RKO (cell line): ENCODE measurements around the gene MYMK.

Source experiments
- DNase-seq: peaks from one replicate; pipeline ENCODE4 v3.0.0-alpha.2; 2016; ENCODE audit warnings: low spot score

Gene MYMK

DNA sequence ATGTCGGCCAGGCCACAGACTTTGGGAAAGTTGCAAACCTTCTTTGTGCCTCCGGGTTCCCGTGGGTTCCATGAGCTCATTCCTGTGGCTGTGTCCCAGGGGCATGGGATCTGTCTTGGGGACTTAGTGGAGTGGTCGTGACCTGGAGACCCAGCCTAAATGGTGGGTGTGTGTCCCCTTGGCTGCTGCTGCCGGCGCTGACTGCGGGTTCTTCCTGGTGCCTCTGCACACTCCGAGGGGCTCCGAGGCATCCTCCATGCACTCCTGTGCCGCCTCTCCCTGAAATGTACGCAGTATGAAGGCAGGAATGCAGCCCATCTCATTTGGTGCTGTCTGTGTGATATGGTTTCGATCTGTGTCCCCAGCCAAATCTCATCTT is 24.9 kb downstream of the MYMK start:
- DNase-seq, result no peak

DNA sequence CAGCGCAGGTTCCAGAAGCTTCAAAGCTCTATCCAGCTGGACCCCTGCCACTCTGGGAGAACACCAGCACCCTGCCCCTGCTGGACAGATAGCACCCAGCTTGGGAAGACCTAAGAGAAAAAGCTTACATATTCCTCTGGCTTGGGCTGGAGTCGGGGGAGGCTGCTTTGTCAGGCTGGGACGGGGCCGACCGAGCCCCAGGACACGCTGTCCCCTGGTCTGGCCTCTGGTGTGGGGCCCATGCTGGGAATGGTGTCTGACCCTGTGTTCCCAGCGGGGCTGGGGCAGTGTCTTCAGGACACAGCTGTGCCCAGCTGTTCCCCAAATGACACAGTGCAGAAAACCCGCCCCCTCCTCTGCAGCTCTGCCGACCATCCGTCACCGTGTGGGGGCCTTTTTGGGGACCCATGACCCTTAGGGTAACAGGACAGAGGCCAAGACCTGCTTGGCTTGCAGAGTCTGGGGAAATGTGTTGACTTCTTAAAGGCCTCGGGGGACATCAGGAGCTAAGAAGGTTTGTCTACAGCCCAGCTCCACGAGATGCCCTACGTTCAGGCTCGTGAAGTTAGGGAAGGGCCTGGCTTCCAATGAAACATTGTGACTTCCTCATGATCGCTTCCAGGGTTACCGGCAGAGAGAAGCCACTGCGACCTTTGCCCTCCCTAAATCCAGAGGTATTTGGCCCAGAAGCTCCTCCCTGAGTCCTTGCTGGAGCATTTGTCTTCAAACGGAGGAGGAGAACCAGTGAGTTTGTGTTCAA is 25.4 kb downstream of the MYMK start:
- DNase-seq, result no peak

DNA sequence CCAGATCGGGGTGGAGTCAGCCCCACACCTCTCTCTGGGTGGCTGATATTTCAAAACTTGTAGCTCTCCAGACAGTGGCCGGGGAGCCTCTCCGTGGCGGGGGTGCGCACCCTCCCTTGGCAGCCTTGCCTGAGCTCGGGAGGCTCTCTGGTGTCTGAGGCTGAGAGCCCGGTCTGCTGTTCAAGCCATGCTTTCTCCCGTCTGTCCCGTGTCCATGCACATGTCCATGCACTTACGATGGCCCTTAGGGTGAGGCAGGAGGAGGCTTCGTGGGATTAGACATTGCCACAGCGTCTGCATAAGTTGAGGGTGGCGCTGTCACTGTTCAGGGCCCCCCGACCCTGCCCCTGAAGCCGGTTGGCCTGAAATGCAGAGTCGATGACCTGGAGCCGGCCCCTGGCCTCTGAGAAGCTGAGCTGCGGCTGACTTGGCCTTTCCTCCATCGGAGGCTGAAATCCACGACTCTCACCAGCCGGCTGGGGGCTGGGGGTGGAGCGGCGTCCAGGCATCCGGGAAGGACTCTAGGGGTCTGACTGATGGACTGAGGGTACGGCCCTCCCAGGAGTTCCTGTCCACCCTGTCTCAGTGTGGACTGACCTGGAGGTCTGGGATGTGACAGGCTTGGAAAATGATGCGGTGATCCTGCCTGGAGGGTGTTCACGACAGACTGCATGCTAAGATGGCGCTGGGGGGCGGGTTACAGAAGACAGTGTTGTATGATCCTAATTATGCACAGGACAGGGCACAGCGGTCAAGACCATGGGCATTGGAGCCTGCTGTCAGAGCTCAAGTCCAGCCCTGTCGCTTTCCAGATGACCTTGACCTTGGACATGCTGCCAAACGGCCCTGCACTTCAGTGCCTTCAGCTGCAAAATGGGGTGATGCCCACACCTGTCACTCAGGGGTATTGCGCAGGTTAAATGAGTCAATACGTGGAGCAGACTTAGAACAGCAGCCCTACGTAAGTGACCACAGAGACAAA is 27.6 kb downstream of the MYMK start:
- no peak for DNase-seq

DNA sequence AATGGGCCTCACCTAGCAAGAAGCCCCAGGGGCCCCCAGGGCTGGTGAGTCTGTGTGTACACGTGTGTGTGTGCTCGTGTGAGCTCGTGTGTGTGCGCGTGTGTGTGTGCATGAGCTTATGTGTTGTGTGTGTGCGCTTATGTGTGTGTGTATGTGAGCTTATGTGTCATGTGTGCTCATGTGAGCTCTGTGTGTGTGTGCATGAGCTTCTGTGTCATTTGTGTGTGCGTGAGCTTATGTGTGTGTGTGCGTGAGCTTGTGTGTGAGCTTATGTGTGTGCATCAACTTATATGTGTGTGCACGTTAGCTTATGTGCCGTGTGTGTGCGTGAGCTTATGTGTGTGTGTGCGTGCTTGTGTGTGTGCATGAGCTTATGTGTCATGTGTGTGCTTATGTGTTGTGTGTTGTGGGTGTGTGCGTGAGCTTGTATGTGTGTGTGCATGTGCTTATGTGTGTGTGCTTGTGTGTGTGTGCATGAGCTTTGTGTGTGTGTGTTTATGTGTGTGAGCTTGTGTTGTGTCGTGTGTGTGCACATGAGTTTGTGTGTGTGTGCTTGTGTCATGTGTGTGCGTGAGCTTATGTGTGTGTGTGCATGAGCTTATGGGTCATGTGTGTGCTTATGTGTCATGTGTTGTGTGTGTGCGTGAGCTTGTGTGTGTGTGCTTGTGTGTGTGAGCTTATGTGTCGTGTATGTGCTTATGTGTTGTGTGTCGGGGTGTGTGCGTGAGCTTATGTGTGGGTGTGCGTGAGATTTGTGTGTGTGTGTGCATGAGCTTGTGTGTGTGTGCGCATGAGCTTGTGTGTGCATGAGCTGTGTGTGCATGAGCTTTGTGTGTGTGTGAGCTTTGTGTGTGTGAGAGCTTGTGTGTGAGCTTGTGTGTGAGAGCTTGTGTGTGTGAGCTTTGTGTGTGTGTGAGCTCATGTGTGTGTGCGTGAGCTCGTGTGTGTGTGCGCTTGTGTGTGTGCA is 29.1 kb downstream of the MYMK start:
- DNase-seq, result no peak

DNA sequence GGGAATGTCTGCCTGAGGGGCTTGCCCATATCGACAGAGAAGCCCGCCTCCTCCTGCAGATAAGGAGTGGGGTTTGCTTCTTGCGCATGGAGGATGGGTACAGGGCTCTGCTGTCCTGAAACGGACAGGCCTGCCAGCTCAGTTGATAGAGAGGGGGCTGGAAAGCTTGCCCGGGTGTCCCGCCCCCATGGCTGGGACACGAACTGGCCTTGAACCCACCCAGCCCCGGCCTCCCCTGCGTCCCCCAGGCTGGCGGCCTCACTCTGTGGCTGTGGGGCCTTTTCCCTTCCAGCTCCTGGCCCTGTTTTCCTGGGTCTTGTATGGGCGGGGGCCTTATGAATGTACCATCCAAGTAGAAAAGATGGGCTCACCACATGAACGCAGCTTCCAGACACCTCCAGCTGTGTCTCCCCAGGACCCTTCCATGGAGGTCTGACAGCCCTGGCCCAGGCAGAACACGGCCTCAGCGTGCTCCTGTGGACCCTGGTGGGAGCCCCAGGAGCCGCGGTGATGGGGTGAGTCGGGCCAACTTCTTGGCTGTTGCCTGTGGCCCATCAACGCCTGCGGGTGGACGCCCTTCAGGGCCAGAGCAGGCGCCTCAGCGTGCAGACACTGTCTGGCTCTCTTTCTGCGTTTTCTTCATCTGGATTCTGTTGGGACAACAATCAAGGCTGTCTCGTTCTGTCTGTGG is 30.0 kb downstream of the MYMK start:
- no peak for DNase-seq

DNA sequence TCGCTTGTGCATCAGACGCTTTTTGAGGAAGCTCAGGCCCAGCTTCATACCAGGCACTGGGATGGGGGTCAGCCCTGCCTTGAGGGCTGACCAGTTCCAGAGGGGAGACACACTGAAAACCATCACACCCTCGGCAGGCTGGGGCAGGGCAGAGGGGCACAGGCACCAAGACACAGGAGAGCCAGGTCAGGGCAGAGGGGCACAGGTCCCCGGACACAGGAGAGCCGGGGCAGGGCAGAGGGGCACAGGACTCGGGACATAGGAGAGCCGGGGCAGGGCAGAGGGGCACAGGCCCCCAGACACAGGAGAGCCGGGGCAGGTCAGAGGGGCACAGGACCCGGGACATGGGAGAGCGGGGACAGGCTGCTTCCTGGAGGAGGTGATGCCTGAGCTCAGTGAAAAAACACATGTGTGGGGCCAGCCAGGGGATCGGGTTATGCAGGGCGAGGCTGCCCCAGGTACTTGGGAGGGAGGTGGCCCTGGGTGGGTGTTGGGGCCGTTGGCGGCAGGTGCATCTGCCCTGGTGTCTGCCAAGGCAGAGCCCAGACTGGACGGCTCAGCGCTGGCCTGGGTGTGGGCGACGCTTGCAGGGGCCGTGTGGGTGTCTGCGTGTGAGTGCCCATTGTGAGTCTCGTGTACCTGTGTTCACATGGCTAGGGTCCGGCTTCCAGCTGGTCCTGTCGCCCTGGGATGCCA is 30.8 kb downstream of the MYMK start:
- no peak for DNase-seq

DNA sequence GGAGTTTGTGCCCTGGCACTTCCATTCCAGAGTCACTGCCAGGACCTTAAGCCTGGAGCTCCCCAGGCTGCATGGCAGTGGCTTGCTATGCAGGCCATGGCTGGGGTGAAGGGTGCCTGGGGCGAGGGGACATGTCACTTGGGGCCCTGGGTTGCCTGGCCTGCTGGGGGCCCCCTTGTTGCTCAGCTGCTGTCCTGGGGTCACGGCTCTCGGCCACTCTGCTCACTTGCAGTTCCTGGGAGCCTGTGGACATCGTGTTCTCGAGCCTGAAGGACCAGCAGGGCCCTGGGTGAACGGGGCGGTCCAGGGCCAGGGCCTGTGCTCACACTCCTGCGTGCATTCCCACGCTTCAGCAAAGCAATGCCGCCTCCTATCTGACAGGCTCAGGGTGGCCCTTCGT is 31.3 kb downstream of the MYMK start:
- DNase-seq, result no peak

DNA sequence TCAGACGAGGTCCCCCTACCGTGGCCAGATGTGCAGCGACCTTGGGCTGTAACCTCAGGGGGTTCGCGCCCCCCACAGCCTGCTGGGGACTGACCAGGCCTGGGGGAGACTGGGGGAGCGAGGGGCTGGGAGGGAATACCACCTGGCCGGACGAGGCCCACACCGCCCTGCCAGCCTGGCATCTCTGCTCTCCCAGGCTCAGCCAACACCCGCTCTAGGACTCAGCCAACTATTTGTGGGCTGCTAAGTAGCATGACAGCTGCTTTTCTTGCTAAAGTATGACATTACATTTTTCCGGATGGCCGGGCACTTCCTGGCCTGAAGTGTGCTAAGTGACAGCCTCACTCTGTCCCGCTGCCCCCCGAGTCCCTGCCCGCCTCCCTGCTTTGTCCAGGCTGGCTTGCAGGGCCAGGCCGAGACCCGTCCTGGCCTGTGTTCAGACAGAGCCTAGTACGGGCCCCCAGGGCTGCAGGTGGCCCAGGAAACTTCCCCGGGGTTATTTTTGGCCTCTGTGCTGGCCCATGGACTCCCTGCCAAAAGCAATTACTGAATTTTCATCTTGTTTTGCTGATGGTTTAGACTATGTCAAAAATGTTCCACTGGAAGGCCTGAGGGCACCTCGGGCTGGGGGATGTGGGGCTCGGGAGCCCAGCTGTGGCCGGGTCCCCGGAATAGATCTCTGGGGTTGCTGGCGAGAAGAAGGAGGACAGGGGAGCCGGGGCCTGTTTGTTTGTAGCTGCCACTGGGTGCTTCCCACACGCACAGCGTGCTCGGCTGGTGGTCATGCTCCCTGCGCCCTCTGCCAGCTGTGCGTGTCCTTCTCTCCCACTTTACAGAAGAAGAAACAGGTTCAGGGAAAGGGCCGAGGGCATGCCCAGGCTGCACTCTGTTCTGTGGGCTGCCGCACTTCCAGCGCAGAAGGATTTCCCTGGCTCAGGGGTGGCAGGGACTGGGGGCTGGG is 32.4 kb downstream of the MYMK start:
- no peak for DNase-seq

DNA sequence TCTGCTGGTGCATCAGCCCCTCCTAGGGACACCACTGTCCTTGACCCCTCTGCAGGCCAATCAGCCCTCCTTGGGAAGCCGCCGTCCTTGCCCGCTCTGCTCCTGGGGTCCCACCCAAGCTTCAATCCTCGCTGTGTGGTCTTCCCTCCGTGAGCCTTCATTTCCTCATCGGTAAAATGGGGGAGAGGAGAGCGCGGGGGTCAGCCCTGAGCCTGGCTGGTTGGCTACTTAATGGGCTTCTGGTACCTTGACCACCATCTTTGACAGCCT is 33.2 kb downstream of the MYMK start:
- no peak for DNase-seq

DNA sequence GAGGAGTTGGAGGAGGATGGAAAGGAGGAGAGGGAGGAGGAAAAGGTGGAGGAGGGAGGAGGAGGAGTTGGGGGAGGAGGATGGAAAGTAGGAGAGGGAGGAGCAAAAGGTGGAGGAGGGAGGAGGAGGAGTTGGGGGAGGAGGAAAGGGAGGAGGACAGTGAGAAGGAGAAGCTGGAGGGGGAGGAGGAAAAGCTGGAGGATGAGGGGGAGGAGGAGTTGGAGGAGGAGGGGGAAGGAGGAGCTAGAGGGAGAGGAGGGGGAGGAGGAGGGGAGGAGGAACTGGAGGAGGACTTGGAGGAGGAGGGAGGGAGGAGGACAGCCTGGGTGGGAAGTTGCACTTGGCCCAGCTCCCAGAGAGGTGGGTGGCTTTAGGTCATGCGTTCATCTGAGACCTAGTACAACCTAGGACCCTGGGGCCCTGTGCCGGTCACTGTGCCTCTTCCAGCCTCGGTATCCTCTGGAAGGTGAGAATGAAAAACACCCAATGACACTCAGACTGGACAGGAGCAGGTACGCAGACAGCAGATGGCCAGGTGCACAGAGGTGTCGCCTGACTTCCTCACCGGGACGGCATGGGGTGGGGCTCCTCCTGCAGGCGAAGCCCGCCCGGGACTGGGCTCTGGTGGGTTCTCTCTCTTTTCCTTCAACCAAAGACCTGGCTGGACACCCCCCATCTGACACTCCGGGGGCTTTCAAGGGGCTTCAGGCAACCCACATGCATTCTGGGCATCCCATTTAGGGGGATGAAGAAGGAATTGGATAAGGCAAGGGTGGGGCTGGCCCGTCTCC is 33.7 kb downstream of the MYMK start:
- DNase-seq, result no peak

DNA sequence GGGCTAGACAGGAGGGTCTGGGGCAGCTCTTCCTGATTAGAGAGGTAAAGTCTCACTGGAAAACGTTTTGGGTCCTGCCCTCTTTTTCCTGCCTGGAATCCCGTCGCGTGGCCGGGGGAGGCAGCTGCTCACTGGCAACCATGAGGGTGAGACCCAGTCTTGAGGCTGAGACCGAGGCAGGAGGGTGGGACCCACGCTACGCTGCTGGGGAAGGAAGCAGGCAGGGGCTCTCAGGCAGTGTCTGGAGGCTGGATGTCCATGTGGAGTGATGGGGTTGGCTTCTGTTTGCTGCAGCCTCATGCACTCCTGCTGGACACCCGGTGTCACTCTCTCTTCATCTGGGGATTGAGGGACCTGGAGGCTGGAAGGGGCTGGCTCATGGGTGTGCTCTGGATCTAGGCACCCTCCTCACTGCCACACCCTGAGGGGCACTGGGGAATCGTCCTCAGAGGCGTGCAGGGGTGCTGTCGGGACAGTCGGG is 34.5 kb downstream of the MYMK start:
- no peak for DNase-seq

DNA sequence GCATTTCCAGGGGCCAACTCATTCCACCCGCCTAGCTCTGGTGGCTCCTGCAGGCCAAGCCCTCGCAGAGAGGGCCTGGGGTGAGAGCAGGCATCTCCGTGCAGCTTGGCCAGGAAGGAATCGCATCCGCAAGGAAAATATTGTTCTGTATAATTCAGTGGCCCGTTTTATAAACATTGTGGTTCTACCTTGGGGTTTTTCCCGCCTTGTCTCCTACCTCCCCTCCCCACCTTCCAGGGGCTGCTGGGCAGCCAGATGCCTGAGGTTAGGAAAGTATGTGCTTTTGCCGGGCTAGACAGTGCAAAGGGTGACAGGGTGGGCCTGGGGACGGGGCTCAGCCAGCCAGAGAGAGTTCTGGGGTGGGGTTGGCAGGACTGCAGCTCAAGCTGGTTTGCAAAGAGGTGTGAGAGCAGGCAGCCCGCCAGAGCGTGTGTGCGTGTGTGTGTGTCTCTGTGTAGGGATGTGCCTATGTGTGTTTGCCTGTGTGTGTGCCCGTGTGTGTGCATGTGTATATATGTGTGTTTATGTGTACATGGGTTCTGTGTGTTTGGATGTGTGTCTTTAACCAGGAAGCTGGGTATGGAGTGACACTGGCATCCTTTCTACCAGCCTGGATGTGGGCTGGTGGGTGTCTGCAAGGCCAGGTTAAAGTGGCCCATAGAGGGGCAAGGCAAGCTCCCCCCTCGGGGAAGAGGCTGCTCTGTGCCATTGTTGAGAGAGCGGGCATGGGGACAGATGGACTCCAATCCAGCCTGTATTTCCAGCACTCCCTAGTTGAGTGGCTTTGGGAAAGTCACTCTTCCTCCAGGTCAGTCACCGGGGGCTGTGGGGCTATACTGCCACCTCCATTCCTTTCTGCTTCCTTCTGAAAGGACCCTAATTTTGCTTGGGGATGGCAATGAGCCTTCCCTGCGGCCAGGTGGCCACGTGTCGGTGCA is 35.2 kb downstream of the MYMK start:
- no peak for DNase-seq

DNA sequence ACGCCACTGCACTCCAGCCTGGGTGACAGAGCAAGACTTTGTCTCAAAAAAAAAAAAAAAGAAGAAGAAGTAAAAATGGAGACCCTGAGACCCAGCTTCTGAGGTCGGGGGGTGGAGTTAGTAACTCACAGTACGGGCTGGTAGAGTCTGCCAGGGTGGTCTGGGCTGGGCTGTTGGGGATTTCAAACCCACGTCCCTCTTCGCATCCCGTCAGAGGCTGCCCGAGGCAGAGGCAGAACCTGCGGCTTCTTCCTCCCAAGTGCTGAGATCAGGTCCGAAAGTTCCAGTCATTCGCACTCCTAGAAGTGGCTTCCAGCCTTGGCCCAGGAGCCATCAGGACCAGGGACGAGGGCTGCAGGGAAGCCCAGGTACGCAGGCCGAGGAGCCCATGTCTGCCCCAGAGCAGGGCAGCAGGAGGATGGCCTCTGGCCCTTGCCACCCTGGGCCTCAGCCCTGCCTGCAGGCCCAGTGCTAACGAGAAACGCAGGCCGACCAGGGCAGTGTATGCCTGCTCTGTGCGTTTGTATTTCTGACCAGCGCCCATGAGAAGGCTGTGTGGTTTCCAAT is 36.0 kb downstream of the MYMK start:
- DNase-seq, result no peak

DNA sequence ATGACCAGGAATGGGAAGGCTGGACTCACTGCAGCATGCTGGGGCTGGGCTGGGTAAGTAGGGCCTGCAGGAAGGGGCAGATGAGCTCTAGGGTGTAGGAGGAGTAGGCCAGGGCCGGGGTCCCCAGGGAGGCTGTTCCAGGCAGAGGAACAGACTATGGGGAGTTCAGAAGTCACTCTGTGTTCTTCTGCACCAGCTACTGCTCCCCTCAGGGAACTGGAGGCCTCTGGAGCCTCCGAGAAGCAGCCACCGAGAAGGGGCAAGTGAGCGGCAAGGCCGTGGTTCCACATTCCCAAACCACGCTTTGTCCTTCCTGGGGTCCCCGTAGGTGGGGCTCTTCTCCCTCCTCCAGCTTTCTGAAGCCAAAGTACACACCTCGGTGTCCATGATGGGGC is 37.4 kb downstream of the MYMK start:
- DNase-seq, result no peak

DNA sequence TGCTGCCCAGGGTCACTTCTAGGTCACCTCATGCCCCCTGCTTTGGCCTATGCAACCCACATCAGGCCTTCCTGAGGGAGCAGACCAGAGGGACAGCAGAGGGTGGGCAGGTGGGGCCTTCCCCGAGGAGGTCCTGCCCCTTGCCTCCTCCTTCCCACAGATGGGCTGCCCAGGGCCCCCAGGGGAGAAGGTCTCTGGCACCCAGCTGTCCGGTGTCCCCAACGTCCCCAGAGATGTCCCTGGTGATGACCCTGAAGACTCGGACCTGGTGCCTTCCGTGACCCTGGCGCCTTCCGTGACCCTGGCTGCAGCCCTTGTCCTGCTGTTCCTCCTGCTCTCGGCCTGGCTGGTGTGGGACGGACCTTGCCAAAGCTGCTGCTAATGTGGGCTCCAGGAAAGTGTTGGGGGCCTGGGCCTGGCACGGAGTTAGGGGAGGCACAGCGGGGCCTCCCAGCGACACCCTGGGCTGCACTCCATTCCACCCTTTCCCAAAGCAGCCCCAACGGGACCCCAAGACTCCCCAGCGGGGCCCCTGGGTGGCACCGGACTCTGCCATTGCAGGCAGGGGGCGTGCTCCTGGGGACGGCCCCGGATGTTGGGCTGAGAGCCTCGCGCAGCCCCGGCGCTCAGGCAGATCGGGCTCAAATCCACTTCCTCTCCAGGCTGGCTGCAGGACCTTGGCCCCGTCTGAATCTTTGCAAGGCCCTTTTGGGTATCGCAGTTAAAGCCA is 39.1 kb downstream of the MYMK start:
- peak; percentile 41 for DNase-seq

DNA sequence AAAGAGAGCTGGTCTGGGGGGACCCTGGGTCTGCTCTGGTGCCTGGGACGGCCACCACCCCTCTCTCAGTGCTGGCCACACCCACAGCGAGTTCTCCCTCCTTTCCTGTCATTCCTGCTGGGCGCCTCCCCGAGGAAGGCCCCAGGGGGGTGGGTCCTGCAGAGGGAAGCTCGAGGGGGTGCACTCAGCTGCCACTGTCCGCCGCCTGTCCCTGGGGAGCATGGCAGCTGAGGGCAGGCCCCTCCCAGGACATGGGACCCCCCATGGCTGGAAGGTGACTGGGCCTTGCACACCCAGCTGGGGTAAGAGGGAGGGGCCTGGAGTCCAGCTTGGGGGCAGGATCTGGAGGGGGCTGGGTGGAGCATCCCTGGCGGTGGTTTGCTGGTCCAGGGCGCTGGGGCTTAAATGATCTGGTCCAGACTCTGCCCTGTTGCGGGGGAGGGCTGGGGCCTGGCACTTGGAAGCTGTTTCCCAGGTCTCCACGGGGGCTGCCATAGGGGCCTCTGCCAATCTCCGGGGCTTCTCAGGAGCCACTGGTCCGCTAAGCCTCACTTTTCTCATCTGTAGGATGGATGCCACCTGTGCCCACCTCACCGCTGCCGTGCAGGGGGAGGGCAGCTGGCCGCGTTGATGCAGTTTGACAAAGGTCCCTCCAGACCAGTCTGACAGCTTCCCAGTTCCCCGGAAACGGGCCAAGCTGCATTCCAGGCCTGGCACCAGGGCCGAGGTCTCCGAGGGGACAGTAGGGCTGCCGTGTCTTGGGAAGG is 39.9 kb downstream of the MYMK start:
- DNase-seq, result no peak
